ENCODE data around the gene PRC1. TPM values are rescaled to one million over a fixed set of nuclear protein-coding genes. Genes with fewer than 3 reads are reported as not detected.

Gene PRC1
- total RNA-seq, 2 donors from 2014 or later = 4.8 to 12.9 TPM

DNA sequence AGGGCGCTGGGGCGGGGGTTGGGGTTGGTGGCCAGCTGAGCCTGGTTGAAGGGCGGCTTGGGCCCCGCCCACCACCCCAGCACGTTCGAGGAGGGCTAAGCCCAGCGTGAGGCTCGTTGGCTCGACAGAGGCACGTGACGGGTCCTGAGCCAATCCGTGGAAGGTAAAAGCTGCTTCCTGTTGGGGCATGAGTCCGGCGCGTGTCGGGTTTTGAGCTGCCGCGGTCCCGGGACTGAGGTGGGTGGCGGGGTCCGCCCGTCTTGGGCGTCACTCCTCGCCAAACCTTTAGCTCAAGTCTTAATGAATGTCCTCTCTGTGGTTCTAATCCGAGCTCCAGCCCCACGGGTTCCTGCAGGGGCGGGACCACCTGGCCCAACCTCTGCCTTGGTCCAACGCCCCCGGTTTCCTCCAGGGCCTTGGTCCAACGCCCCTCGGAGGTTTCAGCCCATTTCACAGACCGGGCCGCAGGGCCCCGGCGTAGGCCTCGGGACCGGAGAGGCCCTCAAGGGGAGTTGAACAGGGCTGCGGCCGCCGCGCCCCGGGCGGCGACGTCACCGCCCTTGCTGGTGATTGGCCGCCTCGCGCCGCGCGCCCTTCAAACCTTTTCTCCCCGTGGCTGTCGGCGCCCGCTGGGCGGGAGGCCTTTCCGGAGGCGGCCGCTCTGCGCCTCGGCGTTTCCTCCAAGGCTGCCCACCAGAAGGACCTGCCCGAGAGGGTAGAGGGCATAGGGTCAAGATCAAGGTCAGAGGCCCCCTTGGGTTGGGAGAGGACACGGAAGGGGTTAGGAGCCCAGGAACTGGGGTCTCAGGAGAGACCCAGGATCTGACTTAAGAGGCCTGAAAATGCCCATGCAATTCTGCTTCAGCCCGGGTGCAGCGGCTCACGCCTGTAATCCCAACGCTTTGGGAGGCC lies 39.4 kb downstream of the PRC1 start, which contains the start of gene RCCD1:
RCCD1 (plus strand) TSS at position 173 of the 912 bp plus-strand sequence. CDS start 1,851 bp downstream, outside the sequence.
- Histone ChIP-seq H3K4me3 (peak within 1 kb of the TSS; percentile 70 to 85), H3K27me3 (no peaks in the 10 kb centered on the region), H3K27ac (peak within 1 kb of the TSS; percentile 89 to 94), H3K9me3 (no peaks in the 10 kb centered on the region), H3K4me1 (peaks cover 3 to 39% of the 10 kb centered on the region in 2 donors), H3K36me3 (peaks cover 34% of the 10 kb centered on the region)
- TF ChIP-seq, protein P1, sequence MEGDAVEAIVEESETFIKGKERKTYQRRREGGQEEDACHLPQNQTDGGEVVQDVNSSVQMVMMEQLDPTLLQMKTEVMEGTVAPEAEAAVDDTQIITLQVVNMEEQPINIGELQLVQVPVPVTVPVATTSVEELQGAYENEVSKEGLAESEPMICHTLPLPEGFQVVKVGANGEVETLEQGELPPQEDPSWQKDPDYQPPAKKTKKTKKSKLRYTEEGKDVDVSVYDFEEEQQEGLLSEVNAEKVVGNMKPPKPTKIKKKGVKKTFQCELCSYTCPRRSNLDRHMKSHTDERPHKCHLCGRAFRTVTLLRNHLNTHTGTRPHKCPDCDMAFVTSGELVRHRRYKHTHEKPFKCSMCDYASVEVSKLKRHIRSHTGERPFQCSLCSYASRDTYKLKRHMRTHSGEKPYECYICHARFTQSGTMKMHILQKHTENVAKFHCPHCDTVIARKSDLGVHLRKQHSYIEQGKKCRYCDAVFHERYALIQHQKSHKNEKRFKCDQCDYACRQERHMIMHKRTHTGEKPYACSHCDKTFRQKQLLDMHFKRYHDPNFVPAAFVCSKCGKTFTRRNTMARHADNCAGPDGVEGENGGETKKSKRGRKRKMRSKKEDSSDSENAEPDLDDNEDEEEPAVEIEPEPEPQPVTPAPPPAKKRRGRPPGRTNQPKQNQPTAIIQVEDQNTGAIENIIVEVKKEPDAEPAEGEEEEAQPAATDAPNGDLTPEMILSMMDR (IDR thresholded peaks at IDR 0.05) = no peak
- peak; percentile 98 for DNase-seq (ENCODE audit: low spot score)

DNA sequence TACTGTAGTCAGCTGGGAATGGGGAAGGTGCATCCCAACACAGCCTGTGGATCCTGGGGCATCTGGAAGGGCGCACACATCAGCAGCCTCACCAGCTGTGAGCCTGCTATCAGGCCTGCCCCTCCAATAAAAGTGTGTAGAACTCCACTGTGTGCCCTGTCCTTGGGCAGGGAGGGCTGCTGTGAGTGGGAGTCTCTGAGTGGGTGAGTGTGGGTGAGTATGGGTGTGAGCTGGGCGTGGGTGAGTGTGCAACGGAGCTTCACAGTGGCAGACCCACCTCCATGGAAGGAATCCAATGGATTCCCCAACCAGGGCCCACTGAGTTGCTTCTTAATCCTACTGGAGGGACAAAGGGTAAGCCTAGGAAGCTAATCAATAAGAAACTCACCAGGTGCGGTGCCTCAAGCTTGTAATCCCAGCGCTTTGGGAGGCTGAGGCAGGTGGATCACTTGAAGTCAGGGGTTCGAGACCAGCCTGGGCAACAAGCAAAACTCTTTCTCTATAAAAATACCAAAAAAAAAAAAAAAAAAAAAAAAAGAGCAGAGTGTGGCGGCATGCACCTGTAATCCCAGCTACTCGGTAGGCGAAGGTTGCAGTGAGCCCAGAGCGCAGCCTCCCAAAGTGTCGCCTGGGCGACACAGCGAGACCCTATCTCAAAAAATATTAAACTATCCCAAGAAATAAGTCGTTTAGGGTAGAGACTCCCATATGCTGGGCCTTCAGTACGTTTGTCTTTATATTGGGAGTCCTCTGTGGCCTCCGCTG lies 40.2 kb downstream of the PRC1 start:
- TF ChIP-seq, protein P1 (IDR thresholded peaks at IDR 0.05) = no peak
- Histone ChIP-seq H3K27me3 (no peaks in the 10 kb centered on the region), H3K36me3 (peaks cover 42% of the 10 kb centered on the region), H3K4me3 (peak overlapping the region in 1 of 2 donors; percentile 85), H3K27ac (peak overlapping the region; percentile 89 to 94), H3K4me1 (peaks cover 3 to 33% of the 10 kb centered on the region in 2 donors), H3K9me3 (no peaks in the 10 kb centered on the region)
- no peak for DNase-seq (ENCODE audit: low spot score)

DNA sequence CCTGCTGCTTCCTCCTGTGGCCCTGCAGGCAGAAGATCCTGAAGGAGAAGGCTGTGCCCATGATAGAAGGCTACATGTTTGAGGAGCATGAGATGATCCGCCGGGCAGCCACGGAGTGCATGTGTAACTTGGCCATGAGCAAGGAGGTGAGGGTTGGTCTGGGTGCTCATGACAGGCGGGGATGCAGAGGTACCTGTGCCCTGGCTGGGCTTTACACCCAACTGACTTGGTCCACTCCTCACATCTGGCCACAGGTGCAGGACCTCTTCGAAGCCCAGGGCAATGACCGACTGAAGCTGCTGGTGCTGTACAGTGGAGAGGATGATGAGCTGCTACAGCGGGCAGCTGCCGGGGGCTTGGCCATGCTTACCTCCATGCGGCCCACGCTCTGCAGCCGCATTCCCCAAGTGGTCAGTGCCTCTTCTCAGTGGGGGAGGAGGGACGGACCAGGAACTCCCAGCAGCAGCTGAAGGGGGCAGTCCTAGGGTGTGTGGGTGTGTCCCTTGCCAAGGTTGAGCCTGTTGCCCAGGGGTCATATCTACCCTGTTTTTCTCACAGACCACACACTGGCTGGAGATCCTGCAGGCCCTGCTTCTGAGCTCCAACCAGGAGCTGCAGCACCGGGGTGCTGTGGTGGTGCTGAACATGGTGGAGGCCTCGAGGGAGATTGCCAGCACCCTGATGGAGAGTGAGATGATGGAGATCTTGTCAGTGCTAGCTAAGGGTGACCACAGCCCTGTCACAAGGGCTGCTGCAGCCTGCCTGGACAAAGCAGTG lies 41.2 kb downstream of the PRC1 start:
- DNase-seq (ENCODE audit: low spot score) = no peak
- Histone ChIP-seq H3K4me3 (no peak overlapping the region), H3K36me3 (peaks cover 51% of the 10 kb centered on the region)

DNA sequence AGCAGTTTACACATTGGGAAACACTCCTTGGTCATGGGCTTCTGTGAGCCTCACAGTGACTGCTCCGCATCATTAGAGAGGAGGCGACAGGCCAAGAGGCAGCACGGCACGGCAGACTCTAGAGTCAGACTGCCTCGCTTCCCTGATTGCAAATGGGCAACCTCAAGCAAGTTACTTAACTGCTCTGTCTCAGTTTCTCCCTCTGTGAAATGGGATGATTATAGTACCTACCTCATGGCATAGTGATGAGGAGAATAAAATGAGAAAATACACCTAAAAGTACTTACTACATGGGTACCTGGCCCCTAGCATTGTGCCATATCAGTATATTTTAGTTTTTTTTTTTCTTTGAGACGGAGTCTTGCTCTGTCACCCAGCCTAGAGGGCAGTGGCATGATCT lies 43.7 kb downstream of the PRC1 start:
- no peaks in the 10 kb centered on the region for H3K27me3 ChIP-seq
- H3K4me3 ChIP-seq = no peak overlapping the region
- no peaks in the 10 kb centered on the region for H3K9me3 ChIP-seq
- H3K27ac ChIP-seq = no peak overlapping the region
- peaks cover 73% of the 10 kb centered on the region for H3K36me3 ChIP-seq
- DNase-seq (ENCODE audit: low spot score) = no peak
- peaks cover 0 to 9% of the 10 kb centered on the region in 2 donors for H3K4me1 ChIP-seq
- TF ChIP-seq, protein P1 (IDR thresholded peaks at IDR 0.05) = no peak

More for the DNA sequence above, 41.2 kb downstream of the PRC1 start:
- Histone ChIP-seq H3K4me1 (peaks cover 3 to 31% of the 10 kb centered on the region in 2 donors), H3K27ac (no peak overlapping the region), H3K27me3 (no peaks in the 10 kb centered on the region), H3K9me3 (no peaks in the 10 kb centered on the region)
- TF ChIP-seq, protein P1 (IDR thresholded peaks at IDR 0.05) = no peak

DNA sequence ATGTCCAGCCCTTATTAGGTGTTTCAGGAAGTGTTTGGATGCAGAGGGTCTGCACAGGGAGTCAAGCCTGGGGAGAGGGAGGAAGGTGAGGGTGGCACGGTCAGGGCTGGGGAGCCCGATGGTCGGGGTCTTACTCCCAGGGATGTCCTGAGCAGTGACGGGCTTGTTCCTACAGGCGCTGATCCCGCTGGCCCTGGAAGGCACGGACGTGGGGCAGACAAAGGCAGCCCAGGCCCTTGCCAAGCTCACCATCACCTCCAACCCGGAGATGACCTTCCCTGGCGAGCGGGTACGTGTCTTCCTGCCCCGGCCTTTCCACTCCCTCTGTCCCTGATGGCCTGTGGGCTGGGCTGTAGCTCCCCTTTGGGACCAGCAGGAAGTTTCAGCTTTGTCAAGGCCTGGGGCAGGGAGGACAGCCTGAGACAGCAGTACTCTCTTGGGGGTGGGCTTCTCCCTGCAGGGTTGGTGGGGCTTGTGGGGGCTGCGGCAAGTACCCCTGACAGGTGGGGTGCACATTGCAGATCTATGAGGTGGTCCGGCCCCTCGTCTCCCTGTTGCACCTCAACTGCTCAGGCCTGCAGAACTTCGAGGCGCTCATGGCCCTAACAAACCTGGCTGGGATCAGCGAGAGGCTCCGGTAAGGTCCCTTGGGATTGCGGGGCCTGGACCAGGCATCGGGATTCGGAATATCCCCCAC lies 44.2 kb downstream of the PRC1 start:
- H3K36me3 ChIP-seq = peaks cover 75% of the 10 kb centered on the region
- H3K9me3 ChIP-seq = no peaks in the 10 kb centered on the region
- H3K27me3 ChIP-seq = no peaks in the 10 kb centered on the region
- no peak overlapping the region for H3K4me3 ChIP-seq
- no peak overlapping the region for H3K27ac ChIP-seq
- no peak for DNase-seq (ENCODE audit: low spot score)
- TF ChIP-seq, protein P1 (IDR thresholded peaks at IDR 0.05) = no peak
- H3K4me1 ChIP-seq = peaks cover 0 to 3% of the 10 kb centered on the region in 2 donors

All from right atrium auricular region (tissue), 2 donors.